Measurements from ENCODE around the gene GSX2. TPM values are rescaled to one million over a fixed set of nuclear protein-coding genes. Genes with fewer than 3 reads are reported as not detected.

Gene GSX2
- total RNA-seq, 2 experiments from 2014 or later: not detected

GRCh38 chr4:54096295-54096962 lies 3.5 kb upstream of the GSX2 start:
- Mint-ChIP-seq H3K4me1 (ENCODE audit: low read depth) (peaks cover 38% of the 10 kb centered on the region), H3K27me3 (peaks cover 81% of the 10 kb centered on the region), H3K27ac (no peak overlapping the region), H3K36me3 (no peaks in the 10 kb centered on the region), H3K4me3 (no peak overlapping the region), H3K9me3 (no peaks in the 10 kb centered on the region)
- ChIA-PET CTCF (interaction anchor here (3.3 kb wide), 1 partner anchor 137 kb away, joined by 18 read pairs; no protein-coding TSS in a partner anchor), POLR2A (no interaction called here)
- intact Hi-C loops (cut with micrococcal nuclease): no loop called here
- DNase-seq: no peak

- no peaks in the 10 kb centered on the region for H3K9me3 Mint-ChIP-seq
- H3K4me1 Mint-ChIP-seq (ENCODE audit: low read depth): peaks cover 38% of the 10 kb centered on the region
- no peaks in the 10 kb centered on the region for H3K36me3 Mint-ChIP-seq
- CTCF ChIA-PET: interaction anchor here (3.3 kb wide), 1 partner anchor 137 kb away, joined by 18 read pairs; no protein-coding TSS in a partner anchor
- intact Hi-C loops (cut with micrococcal nuclease): no loop called here
- no peak overlapping the region for H3K27ac Mint-ChIP-seq
- H3K4me3 Mint-ChIP-seq: no peak overlapping the region
- no peak for DNase-seq
- H3K27me3 Mint-ChIP-seq: peaks cover 84% of the 10 kb centered on the region
- POLR2A ChIA-PET: no interaction called here
These were observed 2.8 kb upstream of the GSX2 start for GRCh38 chr4:54097152-54097551.

- POLR2A ChIA-PET: no interaction called here
- CTCF ChIA-PET: interaction anchor here (0.6 to 1.1 kb wide), 2 partner anchors 41 to 188 kb away, joined by 3 read pairs; no protein-coding TSS in a partner anchor
These were observed 1.6 kb upstream of the GSX2 start for GRCh38 chr4:54098375-54098774.

GRCh38 chr4:54099287-54099747 lies 646 bp upstream of the GSX2 start:
- Mint-ChIP-seq H3K4me3 (peak overlapping the region; percentile 34), H3K27me3 (peaks cover 83% of the 10 kb centered on the region), H3K27ac (no peak overlapping the region), H3K4me1 (ENCODE audit: low read depth) (peaks cover 36% of the 10 kb centered on the region), H3K36me3 (no peaks in the 10 kb centered on the region), H3K9me3 (no peaks in the 10 kb centered on the region)
- intact Hi-C loops (cut with micrococcal nuclease): no loop called here
- POLR2A ChIA-PET: no interaction called here
- CTCF ChIA-PET: no interaction called here
- no peak for DNase-seq

More at GRCh38 chr4:54098375-54098774, 1.6 kb upstream of the GSX2 start:
- no peak overlapping the region for H3K27ac Mint-ChIP-seq
- H3K27me3 Mint-ChIP-seq: peaks cover 85% of the 10 kb centered on the region
- H3K9me3 Mint-ChIP-seq: no peaks in the 10 kb centered on the region
- no peaks in the 10 kb centered on the region for H3K36me3 Mint-ChIP-seq
- H3K4me3 Mint-ChIP-seq: no peak overlapping the region
- peaks cover 42% of the 10 kb centered on the region for H3K4me1 Mint-ChIP-seq (ENCODE audit: low read depth)
- intact Hi-C loops (cut with micrococcal nuclease): no loop called here
- DNase-seq: no peak

- Mint-ChIP-seq H3K9me3 (no peaks in the 10 kb centered on the region), H3K27ac (no peak overlapping the region), H3K36me3 (no peaks in the 10 kb centered on the region), H3K4me3 (peak overlapping the region; percentile 52), H3K27me3 (peaks cover 81% of the 10 kb centered on the region), H3K4me1 (ENCODE audit: low read depth) (peaks cover 42% of the 10 kb centered on the region)
- POLR2A ChIA-PET: no interaction called here
- peak; percentile 24 for DNase-seq
- CTCF ChIA-PET: no interaction called here
- intact Hi-C loops (cut with micrococcal nuclease): loop anchor here (5.0 kb wide), 1 partner anchor 193 kb away; no protein-coding TSS in a partner anchor
These were observed 729 bp downstream of the GSX2 start for GRCh38 chr4:54100595-54101189.

GRCh38 chr4:54101190-54102041 lies 1.5 kb downstream of the GSX2 start:
- peaks cover 39% of the 10 kb centered on the region for H3K4me1 Mint-ChIP-seq (ENCODE audit: low read depth)
- H3K9me3 Mint-ChIP-seq: no peaks in the 10 kb centered on the region
- DNase-seq: no peak
- POLR2A ChIA-PET: no interaction called here
- H3K27ac Mint-ChIP-seq: no peak overlapping the region
- H3K27me3 Mint-ChIP-seq: peaks cover 78% of the 10 kb centered on the region
- intact Hi-C loops (cut with micrococcal nuclease): loop anchor here (2.0 to 5.0 kb wide), 2 partner anchors 131 to 194 kb away; no protein-coding TSS in a partner anchor
- CTCF ChIA-PET: no interaction called here
- H3K4me3 Mint-ChIP-seq: peak overlapping the region; percentile 52
- H3K36me3 Mint-ChIP-seq: no peaks in the 10 kb centered on the region

- H3K4me3 Mint-ChIP-seq: no peak overlapping the region
- H3K27me3 Mint-ChIP-seq: peaks cover 77% of the 10 kb centered on the region
- H3K27ac Mint-ChIP-seq: no peak overlapping the region
- no peak for DNase-seq
- POLR2A ChIA-PET: no interaction called here
- H3K9me3 Mint-ChIP-seq: no peaks in the 10 kb centered on the region
- no peaks in the 10 kb centered on the region for H3K36me3 Mint-ChIP-seq
- intact Hi-C loops (cut with micrococcal nuclease): loop anchor here (2.0 to 5.0 kb wide), 2 partner anchors 130 to 195 kb away; no protein-coding TSS in a partner anchor
- H3K4me1 Mint-ChIP-seq (ENCODE audit: low read depth): peaks cover 45% of the 10 kb centered on the region
- CTCF ChIA-PET: interaction anchor here (1.1 kb wide), 2 partner anchors 130 to 396 kb away, joined by 3 read pairs; no protein-coding TSS in a partner anchor
These were observed 2.7 kb downstream of the GSX2 start for GRCh38 chr4:54102531-54103106.

GRCh38 chr4:54103190-54103574 lies 3.2 kb downstream of the GSX2 start:
- H3K27ac Mint-ChIP-seq: no peak overlapping the region
- CTCF ChIA-PET: interaction anchor here (0.6 to 1.1 kb wide), 3 partner anchors 130 to 1419 kb away, joined by 3 read pairs; no protein-coding TSS in a partner anchor
- peaks cover 76% of the 10 kb centered on the region for H3K27me3 Mint-ChIP-seq
- no peak overlapping the region for H3K4me3 Mint-ChIP-seq
- POLR2A ChIA-PET: no interaction called here
- no peaks in the 10 kb centered on the region for H3K36me3 Mint-ChIP-seq
- DNase-seq: no peak
- intact Hi-C loops (cut with micrococcal nuclease): loop anchor here (2.0 to 5.0 kb wide), 2 partner anchors 130 to 196 kb away; no protein-coding TSS in a partner anchor
- no peaks in the 10 kb centered on the region for H3K9me3 Mint-ChIP-seq
- peaks cover 48% of the 10 kb centered on the region for H3K4me1 Mint-ChIP-seq (ENCODE audit: low read depth)

GRCh38 chr4:54104907-54105306 lies 4.9 kb downstream of the GSX2 start:
- Mint-ChIP-seq H3K4me3 (no peak overlapping the region), H3K27me3 (peaks cover 76% of the 10 kb centered on the region), H3K4me1 (ENCODE audit: low read depth) (peaks cover 50% of the 10 kb centered on the region), H3K27ac (no peak overlapping the region), H3K36me3 (no peaks in the 10 kb centered on the region), H3K9me3 (no peaks in the 10 kb centered on the region)
- ChIA-PET POLR2A (no interaction called here), CTCF (no interaction called here)
- DNase-seq: no peak
- intact Hi-C loops (cut with micrococcal nuclease): loop anchor here (5.0 kb wide), 1 partner anchor 198 kb away; no protein-coding TSS in a partner anchor

- CTCF ChIA-PET: interaction anchor here (0.7 to 2.0 kb wide), 2 partner anchors 125 to 199 kb away, joined by 3 to 6 read pairs; no protein-coding TSS in a partner anchor
- POLR2A ChIA-PET: interaction anchor here (0.6 to 0.7 kb wide), 2 partner anchors 53 to 194 kb away, joined by 3 read pairs; no protein-coding TSS in a partner anchor
- peaks cover 75% of the 10 kb centered on the region for H3K27me3 Mint-ChIP-seq
These were observed 8.2 kb downstream of the GSX2 start for GRCh38 chr4:54107951-54108748.

More at GRCh38 chr4:54107951-54108748, 8.2 kb downstream of the GSX2 start:
- Mint-ChIP-seq H3K4me3 (peak overlapping the region; percentile 23), H3K36me3 (no peaks in the 10 kb centered on the region), H3K9me3 (no peaks in the 10 kb centered on the region), H3K4me1 (ENCODE audit: low read depth) (peaks cover 35% of the 10 kb centered on the region), H3K27ac (no peak overlapping the region)
- intact Hi-C loops (cut with micrococcal nuclease): loop anchor here (2.0 kb wide), 1 partner anchor 13 kb away; no protein-coding TSS in a partner anchor
- DNase-seq: no peak

Data from activated CD4-positive, alpha-beta memory T cell treated with anti-CD3 and anti-CD28 coated beads for 36 hours (primary cell).